GM12878 (cell line): ENCODE data around the gene BCAP31.

ENCODE experiments used
- CREB1 ChIP-seq: IDR thresholded peaks from 2 replicates; pipeline ENCODE4 v1.6.1; 2012; ENCODE audit warnings: low read depth, mild to moderate bottlenecking, inconsistent platforms
- CTCF ChIP-seq, 3 experiments: IDR thresholded peaks in 2 of 3; conservative IDR thresholded peaks in 1 of 3; 2 replicates each; pipeline ENCODE4 v1.5.1; 2011; ENCODE audit warnings: low read depth in 3 of 3, low read length in 3 of 3, mild to moderate bottlenecking in 3 of 3, control low read depth in 2 of 3, moderate library complexity in 2 of 3, inconsistent platforms in 1 of 3, mixed read lengths in 1 of 3; ENCODE audit not compliant: control insufficient read depth in 2 of 3, insufficient read depth in 1 of 3; ENCODE audit errors: extremely low read depth in 1 of 3
- EGR1 ChIP-seq, 2 experiments: IDR thresholded peaks; 1 replicate in 1 of 2; 2 replicates in 1 of 2; pipeline ENCODE4 v1.6.1; 2011 to 2012; ENCODE audit warnings: low read depth in 2 of 2, low read length in 2 of 2, borderline replicate concordance in 1 of 2, mild to moderate bottlenecking in 1 of 2, moderate library complexity in 1 of 2
- HCFC1 ChIP-seq: fragments of 150-350 bp; IDR thresholded peaks from 2 replicates; pipeline ENCODE4 v1.6.1; 2014; ENCODE audit warnings: low read length
- HSF1 ChIP-seq: fragments of 150-350 bp; IDR thresholded peaks from 2 replicates; pipeline ENCODE4 v1.6.1; 2014; ENCODE audit warnings: mild to moderate bottlenecking, low read depth, low read length
- MAX ChIP-seq: IDR thresholded peaks from 2 replicates; pipeline ENCODE4 v1.6.1; 2012; ENCODE audit warnings: low read depth, low read length, improper control_type of control experiment
- NRF1 ChIP-seq: conservative IDR thresholded peaks from 2 replicates; pipeline ENCODE4 v1.6.1; 2011; ENCODE audit warnings: mild to moderate bottlenecking, low read depth, low read length, improper control_type of control experiment
- POLR2AphosphoS5 ChIP-seq: IDR thresholded peaks from 2 replicates; pipeline ENCODE4 v1.6.1; 2011; ENCODE audit warnings: mild to moderate bottlenecking, low read length, inconsistent platforms
- RCOR1 ChIP-seq: conservative IDR thresholded peaks from 2 replicates; pipeline ENCODE4 v1.6.1; 2012; ENCODE audit warnings: low read depth, low read length, improper control_type of control experiment
- ZNF24 ChIP-seq: fragments of 450-650 bp; IDR thresholded peaks from 2 replicates; pipeline ENCODE4 v1.6.1; 2017; ENCODE audit warnings: antibody characterized with exemption, mild to moderate bottlenecking

- TF ChIP-seq HCFC1 (no peak), MAX (no peak), CTCF (IDR thresholded peaks at IDR 0.05 in 2 of 3, conservative IDR thresholded peaks at IDR 0.05 in 1 of 3; ENCODE audit: control insufficient read depth in 2 of 3, extremely low read depth in 1 of 3, insufficient read depth in 1 of 3, low read depth in 3 of 3, low read length in 3 of 3) (no peak), EGR1 (IDR thresholded peaks at IDR 0.05; ENCODE audit: borderline replicate concordance in 1 of 2, low read depth in 2 of 2, low read length in 2 of 2) (no peak), ZNF24 (no peak), RCOR1 (no peak), POLR2AphosphoS5 (no peak), NRF1 (no peak), HSF1 (no peak), CREB1 (no peak)
These were observed 39.6 kb downstream of the BCAP31 start for GRCh38 chrX:153684467-153685155.
